HCT116 (cell line): Measurements from ENCODE around the gene WDR76.

Experiments
- CEBPB ChIP-seq: IDR thresholded peaks from 2 replicates; pipeline ENCODE4 v1.6.1; 2012; ENCODE audit warnings: low read depth
- CTCF ChIP-seq, 3 experiments: fragments of 200-600 bp in 1 of 3; sonication (generic) in 1 of 3; IDR thresholded peaks in 2 of 3; conservative IDR thresholded peaks in 1 of 3; 2 replicates each; pipeline ENCODE4 v1.5.1; 2012 to 2017; ENCODE audit warnings: low read depth in 2 of 3, low read length in 2 of 3, antibody characterized with exemption in 1 of 3, borderline replicate concordance in 1 of 3, control low read depth in 1 of 3, mild to moderate bottlenecking in 1 of 3, mixed read lengths in 1 of 3, mixed run types in 1 of 3, moderate library complexity in 1 of 3; ENCODE audit not compliant: insufficient read depth in 1 of 3
- POLR2A ChIP-seq: IDR thresholded peaks from 2 replicates; pipeline ENCODE4 v1.7.0; 2011; ENCODE audit warnings: borderline replicate concordance; ENCODE audit not compliant: insufficient read depth, insufficient read length; ENCODE audit errors: extremely low read depth
- TF ChIP-seq, protein P1 (sequence below): IDR thresholded peaks from 2 replicates; pipeline ENCODE4 v1.6.1; 2011; ENCODE audit warnings: mild to moderate bottlenecking, low read length, moderate library complexity; ENCODE audit not compliant: insufficient replicate concordance; ENCODE audit errors: extremely low read depth

DNA sequence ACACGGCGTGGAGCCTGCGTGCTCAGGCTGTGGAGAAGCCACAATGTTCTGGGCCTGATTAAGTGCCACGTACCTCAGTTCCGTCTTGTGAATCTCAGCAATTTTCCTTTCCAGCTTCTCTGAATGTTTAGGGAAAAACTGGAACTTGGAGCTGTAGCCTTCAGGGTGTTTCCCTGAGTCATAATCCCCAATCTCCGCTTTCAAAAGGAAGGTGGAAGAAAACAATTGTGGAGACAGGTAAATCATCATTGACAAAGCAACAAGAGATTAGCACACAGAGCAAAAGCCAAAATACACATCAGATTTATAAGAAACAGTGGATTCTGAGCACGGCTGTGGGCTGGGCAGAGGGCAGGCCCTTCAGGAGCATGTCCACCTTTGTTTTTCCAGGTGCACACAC lies 79.0 kb downstream of the WDR76 start:
- no peak for TF ChIP-seq CEBPB
- TF ChIP-seq, protein P1, sequence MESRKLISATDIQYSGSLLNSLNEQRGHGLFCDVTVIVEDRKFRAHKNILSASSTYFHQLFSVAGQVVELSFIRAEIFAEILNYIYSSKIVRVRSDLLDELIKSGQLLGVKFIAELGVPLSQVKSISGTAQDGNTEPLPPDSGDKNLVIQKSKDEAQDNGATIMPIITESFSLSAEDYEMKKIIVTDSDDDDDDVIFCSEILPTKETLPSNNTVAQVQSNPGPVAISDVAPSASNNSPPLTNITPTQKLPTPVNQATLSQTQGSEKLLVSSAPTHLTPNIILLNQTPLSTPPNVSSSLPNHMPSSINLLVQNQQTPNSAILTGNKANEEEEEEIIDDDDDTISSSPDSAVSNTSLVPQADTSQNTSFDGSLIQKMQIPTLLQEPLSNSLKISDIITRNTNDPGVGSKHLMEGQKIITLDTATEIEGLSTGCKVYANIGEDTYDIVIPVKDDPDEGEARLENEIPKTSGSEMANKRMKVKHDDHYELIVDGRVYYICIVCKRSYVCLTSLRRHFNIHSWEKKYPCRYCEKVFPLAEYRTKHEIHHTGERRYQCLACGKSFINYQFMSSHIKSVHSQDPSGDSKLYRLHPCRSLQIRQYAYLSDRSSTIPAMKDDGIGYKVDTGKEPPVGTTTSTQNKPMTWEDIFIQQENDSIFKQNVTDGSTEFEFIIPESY, result no peak
- TF ChIP-seq CTCF (IDR thresholded peaks at IDR 0.05 in 2 of 3, conservative IDR thresholded peaks at IDR 0.05 in 1 of 3; ENCODE audit: borderline replicate concordance in 1 of 3, insufficient read depth in 1 of 3, low read depth in 2 of 3, low read length in 2 of 3), result no peak
- TF ChIP-seq POLR2A, result no peak
